Measurements from ENCODE around the gene ARHGEF28. TPM values are rescaled to one million over a fixed set of nuclear protein-coding genes. Genes with fewer than 3 reads are reported as not detected.

Gene ARHGEF28
- polyA plus RNA-seq, 1 experiment, result 8.8 TPM

DNA sequence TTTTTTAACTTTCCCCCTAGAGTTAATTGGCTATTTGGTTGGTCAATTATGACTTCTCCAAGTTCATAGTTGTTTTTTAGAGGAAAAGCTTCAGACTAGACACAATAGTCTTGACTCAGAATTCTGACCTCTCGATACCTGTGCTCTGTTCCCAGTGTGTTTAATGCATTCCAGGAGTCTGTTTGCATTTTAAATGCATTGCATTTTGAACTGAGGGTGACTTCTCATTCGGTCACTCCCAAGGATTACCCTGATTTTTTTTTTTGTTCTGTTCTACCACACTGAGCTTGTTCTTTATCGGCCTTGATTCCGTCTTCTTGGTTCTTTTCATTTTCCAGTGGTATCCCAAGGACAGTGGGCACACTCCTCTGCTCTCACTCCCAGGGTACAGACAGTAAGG lies 16.3 kb downstream of the ARHGEF28 start:
- TF ChIP-seq, protein P1, sequence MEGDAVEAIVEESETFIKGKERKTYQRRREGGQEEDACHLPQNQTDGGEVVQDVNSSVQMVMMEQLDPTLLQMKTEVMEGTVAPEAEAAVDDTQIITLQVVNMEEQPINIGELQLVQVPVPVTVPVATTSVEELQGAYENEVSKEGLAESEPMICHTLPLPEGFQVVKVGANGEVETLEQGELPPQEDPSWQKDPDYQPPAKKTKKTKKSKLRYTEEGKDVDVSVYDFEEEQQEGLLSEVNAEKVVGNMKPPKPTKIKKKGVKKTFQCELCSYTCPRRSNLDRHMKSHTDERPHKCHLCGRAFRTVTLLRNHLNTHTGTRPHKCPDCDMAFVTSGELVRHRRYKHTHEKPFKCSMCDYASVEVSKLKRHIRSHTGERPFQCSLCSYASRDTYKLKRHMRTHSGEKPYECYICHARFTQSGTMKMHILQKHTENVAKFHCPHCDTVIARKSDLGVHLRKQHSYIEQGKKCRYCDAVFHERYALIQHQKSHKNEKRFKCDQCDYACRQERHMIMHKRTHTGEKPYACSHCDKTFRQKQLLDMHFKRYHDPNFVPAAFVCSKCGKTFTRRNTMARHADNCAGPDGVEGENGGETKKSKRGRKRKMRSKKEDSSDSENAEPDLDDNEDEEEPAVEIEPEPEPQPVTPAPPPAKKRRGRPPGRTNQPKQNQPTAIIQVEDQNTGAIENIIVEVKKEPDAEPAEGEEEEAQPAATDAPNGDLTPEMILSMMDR (IDR thresholded peaks at IDR 0.05; ENCODE audit: low read depth, low read length), result no peak
- Histone ChIP-seq H3K4me3 (ENCODE audit: low read depth, low read length) (no peak overlapping the region), H3K9me3 (ENCODE audit: control insufficient read depth, insufficient read depth, low read length) (no peaks in the 10 kb centered on the region), H3K27me3 (ENCODE audit: control insufficient read depth, insufficient read depth, low read length) (no peaks in the 10 kb centered on the region), H3K27ac (ENCODE audit: low read depth, low read length) (no peak overlapping the region)
- DNase-seq (ENCODE audit: low read depth, low spot score), result no peak
- ChIA-PET CTCF (interaction anchor here (0.6 to 1.1 kb wide), 2 partner anchors 10 to 151 kb away, joined by 3 read pairs; no protein-coding TSS in a partner anchor), POLR2A (no interaction called here)

GRCh38 chr5:73644385-73644963 lies 18.5 kb downstream of the ARHGEF28 start:
- POLR2A ChIA-PET, result no interaction called here
- TF ChIP-seq, protein P1 (IDR thresholded peaks at IDR 0.05; ENCODE audit: low read depth, low read length), result no peak

GRCh38 chr5:73647721-73648120 lies 21.7 kb downstream of the ARHGEF28 start:
- Histone ChIP-seq H3K9me3 (ENCODE audit: control insufficient read depth, insufficient read depth, low read length) (peaks cover 3% of the 10 kb centered on the region; the same call in 1 of the 2 replicates), H3K27me3 (ENCODE audit: control insufficient read depth, insufficient read depth, low read length) (no peaks in the 10 kb centered on the region), H3K4me3 (ENCODE audit: low read depth, low read length) (no peak overlapping the region), H3K27ac (ENCODE audit: low read depth, low read length) (no peak overlapping the region)
- TF ChIP-seq, protein P1 (IDR thresholded peaks at IDR 0.05; ENCODE audit: low read depth, low read length), result no peak
- CTCF ChIA-PET, result no interaction called here
- POLR2A ChIA-PET, result no interaction called here
- DNase-seq (ENCODE audit: low read depth, low spot score), result no peak

More at GRCh38 chr5:73644385-73644963, 18.5 kb downstream of the ARHGEF28 start:
- no peak for DNase-seq (ENCODE audit: low read depth, low spot score)
- no peaks in the 10 kb centered on the region for H3K27me3 ChIP-seq (ENCODE audit: control insufficient read depth, insufficient read depth, low read length)
- no peak overlapping the region for H3K27ac ChIP-seq (ENCODE audit: low read depth, low read length)
- H3K4me3 ChIP-seq (ENCODE audit: low read depth, low read length), result no peak overlapping the region
- CTCF ChIA-PET, result no interaction called here
- no peaks in the 10 kb centered on the region for H3K9me3 ChIP-seq (ENCODE audit: control insufficient read depth, insufficient read depth, low read length)

GRCh38 chr5:73648515-73648914 lies 22.5 kb downstream of the ARHGEF28 start:
- TF ChIP-seq, protein P1 (IDR thresholded peaks at IDR 0.05; ENCODE audit: low read depth, low read length), result no peak
- POLR2A ChIA-PET, result no interaction called here
- CTCF ChIA-PET, result no interaction called here
- Histone ChIP-seq H3K9me3 (ENCODE audit: control insufficient read depth, insufficient read depth, low read length) (peaks cover 3% of the 10 kb centered on the region; the same call in 1 of the 2 replicates), H3K27me3 (ENCODE audit: control insufficient read depth, insufficient read depth, low read length) (no peaks in the 10 kb centered on the region), H3K4me3 (ENCODE audit: low read depth, low read length) (no peak overlapping the region), H3K27ac (ENCODE audit: low read depth, low read length) (no peak overlapping the region)
- DNase-seq (ENCODE audit: low read depth, low spot score), result no peak

DNA sequence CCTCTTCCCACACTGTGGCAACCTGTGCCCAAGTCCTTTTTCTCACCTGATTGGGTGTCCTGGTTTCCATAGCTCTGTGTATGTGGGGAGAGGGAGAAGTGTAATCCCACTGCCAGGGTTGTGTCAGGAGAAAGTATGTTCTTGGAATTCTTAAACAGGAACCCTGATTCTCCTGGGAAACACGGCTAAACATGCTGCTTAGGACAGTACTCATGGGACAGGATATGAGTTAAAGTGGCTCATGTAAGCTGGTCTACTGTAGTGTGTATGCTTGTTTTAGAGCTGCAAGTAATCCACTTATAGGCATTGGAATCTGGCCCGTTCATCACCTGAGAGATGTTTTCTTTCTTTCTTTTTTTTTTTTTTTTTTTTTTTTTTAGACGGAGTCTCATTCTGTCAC lies 23.9 kb downstream of the ARHGEF28 start:
- Histone ChIP-seq H3K9me3 (ENCODE audit: control insufficient read depth, insufficient read depth, low read length) (peaks cover 3% of the 10 kb centered on the region; the same call in 1 of the 2 replicates), H3K4me3 (ENCODE audit: low read depth, low read length) (no peak overlapping the region), H3K27me3 (ENCODE audit: control insufficient read depth, insufficient read depth, low read length) (no peaks in the 10 kb centered on the region), H3K27ac (ENCODE audit: low read depth, low read length) (no peak overlapping the region)
- DNase-seq (ENCODE audit: low read depth, low spot score), result no peak
- ChIA-PET CTCF (no interaction called here), POLR2A (interaction anchor here (0.7 kb wide), 1 partner anchor 23 kb away, joined by 4 read pairs; no protein-coding TSS in a partner anchor)
- TF ChIP-seq, protein P1 (IDR thresholded peaks at IDR 0.05; ENCODE audit: low read depth, low read length), result no peak

All from AG04450 (cell line).